ENCODE results near the gene MYO1A.

The MYO1A gene

GRCh38 chr12:57012600-57013465 is 37.1 kb downstream of the MYO1A start:
- DNase-seq = no peak

- no peak for DNase-seq
These were observed 38.2 kb downstream of the MYO1A start for GRCh38 chr12:57011438-57012424.

DNA sequence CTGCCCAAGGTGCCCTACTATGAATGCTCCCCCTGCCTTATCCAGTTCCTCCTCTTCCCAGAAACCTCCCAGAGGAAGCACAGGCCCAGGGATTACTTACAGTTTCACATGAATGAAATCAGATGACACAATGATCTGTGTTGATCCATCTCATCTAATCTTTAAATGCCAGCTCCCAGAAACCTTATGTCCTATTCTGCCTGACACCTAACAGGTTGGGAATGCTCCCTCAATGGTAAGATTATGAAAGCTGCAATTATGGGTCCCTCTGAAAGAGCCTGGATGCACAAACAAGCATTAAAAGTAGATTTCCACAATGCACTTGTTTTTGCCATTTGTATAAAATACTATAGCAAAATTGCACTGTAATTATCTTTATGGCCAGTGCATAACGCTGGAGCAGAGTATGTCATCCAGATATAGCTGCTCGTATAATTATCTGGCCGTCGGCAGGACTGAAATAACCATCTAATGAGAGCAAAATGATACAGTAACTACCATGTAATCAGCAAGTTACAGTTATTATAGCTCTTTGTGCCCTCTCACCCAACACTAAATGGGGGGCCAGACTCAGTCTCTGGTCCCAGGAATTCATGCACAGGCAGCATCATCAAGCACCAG is 39.2 kb downstream of the MYO1A start:
- no peak for DNase-seq

DNA sequence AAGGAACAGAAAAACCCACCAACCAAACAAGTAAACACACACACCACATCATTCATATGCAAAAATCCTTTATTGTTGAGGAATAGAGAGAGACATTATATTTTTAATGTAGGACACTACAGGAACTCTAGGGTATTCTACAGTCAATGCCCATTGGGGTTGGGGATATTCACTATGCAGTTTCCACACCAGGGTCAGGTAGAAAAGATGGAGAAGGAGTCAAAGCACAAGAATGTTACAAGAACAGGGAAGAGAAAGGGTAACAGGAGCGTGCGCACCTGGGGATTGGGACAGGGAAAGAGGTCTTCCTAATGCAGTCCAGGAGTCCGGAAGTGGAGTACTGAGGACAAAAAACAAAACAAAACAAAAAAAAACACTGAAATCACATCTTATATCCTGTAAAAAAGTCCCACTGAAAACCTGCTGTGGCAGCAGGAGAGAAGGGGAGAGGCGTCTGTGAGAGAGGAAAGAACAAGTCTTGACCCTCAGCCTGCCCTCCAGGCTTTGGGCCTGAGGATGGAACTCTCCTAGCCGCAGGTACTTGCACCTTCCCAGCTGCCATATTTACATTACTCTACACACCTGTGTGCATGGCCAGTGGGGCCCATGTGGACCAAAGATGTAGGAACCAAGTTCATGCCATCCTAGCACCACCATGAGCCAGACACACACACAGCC is 39.8 kb downstream of the MYO1A start:
- no peak for DNase-seq

DNA sequence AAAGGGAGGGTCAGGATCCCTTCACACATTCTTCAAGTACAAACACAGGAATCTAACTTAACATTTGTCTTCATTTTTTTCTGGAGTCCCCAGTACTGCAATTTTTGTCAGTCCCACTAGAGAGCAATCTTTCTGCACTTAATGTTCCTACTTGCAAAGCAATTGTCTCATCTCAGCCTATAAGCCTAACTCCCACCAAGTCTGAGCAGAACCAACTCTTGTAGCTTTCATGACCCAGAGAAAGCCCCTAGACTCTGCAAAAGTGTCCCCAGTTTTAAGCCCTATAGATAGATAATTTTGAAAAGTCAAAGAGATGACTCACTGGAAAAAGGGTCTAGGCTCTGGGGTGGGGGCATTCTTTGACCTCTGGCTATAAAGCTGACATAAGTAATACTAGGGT is 41.8 kb downstream of the MYO1A start:
- no peak for DNase-seq

DNA sequence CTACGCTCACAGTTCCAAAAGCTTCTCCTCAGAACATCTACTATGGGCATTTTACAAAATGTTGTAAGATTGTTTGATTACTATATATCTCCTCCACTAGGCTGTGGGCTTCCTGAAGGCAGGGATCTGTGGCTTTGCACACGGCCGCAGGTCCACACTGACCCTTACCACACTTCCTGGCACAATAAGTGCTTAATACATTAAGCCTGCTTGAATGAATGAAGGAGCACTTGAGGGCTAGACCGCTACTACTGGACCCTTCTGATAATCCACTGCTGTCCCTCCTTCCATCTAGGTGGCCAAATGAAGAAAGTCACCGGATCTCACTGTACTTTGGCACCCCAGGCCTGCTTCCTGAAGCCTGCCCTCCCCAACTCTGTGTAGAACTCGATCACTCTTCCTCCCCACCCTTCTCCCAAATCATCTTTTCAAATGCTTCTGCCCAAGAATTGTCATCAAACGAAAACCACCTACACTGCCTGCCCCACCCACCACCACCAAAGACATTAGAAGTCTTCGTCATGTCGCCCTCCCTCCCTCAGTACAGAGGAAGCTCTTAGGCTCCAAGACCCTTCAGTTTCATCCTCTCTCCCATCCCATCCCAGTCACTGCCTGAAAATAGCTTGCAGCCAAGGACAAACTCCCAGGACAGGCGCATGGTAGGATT is 43.0 kb downstream of the MYO1A start:
- DNase-seq = no peak

GRCh38 chr12:57005980-57006808 is 43.7 kb downstream of the MYO1A start, which contains the start of gene ZBTB39:
ZBTB39 (minus strand) TSS chr12:57006546; CDS start chr12:57004917, 1,629 bp downstream.
- peak; percentile 59 for DNase-seq

- DNase-seq = no peak
These were observed 45.3 kb downstream of the MYO1A start for GRCh38 chr12:57004651-57005050.

DNA sequence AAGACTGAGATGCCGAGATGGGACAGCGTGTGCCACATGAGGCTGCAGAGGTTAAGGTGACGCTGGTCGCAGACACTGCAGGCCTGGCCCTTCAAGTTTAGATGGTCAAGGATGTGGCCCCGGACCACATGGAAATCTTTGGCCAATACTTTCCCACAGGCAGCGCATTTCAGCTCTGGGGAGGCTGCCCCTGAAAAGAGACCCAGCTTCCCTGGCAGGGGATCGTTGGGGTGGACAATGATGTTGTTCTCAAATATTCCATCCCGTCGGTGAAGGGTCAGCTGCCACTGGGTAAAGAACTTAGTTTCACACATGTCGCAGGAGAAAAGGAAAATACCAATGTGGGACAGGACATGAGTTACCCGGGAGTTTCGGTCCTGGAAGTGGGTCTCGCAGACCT is 46.5 kb downstream of the MYO1A start:
- no peak for DNase-seq

- DNase-seq = peak; percentile 65
These were observed 48.5 kb downstream of the MYO1A start for GRCh38 chr12:57001448-57001906.

DNA sequence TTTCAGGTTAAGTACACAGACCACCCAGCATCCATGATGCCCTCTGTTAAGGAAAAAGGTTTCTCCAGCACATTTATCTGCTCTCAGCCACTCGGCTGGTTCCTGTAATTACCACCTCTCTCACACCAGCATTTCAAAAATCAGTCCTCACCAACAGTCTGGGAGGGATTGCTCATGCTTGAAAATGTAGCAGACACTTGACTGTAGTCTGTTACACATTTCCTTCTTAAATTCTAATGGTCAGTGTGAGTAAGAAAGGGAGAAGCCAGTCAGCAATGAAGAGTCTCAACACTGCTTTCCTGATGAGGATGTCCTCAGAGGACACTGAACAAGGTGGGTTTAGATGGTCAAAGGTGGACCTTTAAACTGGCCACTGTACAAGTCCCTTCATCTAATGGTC is 49.5 kb downstream of the MYO1A start:
- no peak for DNase-seq

DNA sequence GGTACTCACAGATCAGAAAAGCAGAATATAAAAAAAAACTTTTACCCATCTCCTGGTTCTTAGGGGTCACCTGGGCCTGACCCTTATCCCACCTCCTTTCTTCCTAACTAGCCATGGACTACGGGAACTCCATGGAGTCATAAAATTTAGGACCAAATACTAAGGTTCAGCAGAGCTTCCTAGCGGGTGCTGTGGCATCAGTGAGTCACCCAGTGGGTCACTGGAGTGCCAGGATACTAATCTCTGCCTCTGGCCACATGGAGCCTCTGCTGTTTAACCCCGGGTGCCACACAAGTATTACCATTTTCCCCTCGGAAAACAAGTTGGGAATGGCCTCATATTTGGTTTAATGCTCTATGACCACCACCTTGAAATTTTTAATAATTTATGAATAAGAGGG is 50.5 kb downstream of the MYO1A start:
- DNase-seq = no peak

- DNase-seq = no peak
These were observed 50.9 kb downstream of the MYO1A start for GRCh38 chr12:56998981-56999380.

DNA sequence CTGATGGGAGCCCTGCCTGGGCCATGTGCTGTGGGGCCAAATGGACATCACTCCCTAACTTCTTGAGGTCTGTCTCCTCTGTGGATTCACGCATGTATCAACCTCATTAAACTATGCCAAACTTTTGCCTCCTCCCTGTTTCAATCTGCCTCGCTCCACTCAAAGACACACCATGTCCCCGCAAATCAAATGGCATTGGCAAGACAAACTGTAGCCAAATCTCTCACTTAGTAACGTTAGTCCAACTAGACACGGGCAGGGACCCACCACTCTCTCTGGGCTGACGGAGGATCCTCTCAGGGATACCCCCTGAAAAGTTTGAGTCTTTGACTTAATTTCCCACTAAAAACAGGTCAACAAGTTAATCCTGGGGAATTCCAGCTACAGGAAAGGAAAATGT is 51.6 kb downstream of the MYO1A start:
- no peak for DNase-seq

DNA sequence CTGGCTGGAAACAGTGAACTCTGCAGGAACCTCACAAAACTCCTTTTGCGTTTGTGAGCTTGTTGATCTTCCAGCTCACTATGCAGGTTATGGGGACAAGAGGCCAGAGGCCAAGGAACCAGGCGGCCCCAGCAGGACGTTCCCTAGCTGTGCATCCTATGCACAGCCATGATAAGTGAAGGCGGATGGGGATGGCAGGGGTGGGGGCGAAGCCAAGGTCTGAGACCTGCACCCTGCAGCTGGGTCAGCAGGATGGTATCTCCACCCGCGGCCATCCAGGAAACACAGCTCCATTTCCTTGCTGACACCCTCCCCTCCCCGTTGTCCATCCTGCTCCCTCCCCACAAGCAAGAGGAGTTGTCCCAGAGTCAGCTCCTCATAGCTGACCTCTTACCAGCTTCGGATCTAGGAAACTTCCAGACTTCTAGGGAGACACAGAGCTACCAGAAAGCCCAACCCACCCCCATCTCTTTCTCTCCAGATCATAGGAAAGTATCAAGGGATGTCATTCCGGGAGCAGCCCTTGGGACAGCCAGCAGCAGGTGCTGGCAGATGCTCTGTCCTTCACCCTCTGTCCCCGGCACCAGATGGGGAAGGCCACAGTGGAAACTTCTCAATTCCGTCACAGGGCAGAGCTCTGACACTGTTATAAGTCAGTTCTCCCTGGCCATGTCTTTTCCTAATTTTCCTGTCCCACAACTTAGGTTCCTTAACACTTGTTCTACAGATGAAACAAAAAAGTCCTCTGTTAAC is 53.0 kb downstream of the MYO1A start:
- DNase-seq = no peak

- DNase-seq = no peak
These were observed 53.9 kb downstream of the MYO1A start for GRCh38 chr12:56995930-56996496.

DNA sequence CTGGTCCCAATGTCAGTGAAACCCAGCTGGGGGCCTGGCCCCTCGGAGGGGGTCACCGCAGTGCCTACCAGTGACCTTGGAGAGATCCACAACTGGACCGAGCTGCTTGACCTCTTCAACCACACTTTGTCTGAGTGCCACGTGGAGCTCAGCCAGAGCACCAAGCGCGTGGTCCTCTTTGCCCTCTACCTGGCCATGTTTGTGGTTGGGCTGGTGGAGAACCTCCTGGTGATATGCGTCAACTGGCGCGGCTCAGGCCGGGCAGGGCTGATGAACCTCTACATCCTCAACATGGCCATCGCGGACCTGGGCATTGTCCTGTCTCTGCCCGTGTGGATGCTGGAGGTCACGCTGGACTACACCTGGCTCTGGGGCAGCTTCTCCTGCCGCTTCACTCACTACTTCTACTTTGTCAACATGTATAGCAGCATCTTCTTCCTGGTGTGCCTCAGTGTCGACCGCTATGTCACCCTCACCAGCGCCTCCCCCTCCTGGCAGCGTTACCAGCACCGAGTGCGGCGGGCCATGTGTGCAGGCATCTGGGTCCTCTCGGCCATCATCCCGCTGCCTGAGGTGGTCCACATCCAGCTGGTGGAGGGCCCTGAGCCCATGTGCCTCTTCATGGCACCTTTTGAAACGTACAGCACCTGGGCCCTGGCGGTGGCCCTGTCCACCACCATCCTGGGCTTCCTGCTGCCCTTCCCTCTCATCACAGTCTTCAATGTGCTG is 54.6 kb downstream of the MYO1A start:
- DNase-seq = no peak

GRCh38 chr12:56994231-56994746 is 55.6 kb downstream of the MYO1A start:
- no peak for DNase-seq

GRCh38 chr12:56993346-56993745 is 56.6 kb downstream of the MYO1A start:
- DNase-seq = no peak

Measured in effector CD8-positive, alpha-beta T cell (primary cell).